Mononuclear cell (primary cell): Measurements from ENCODE around the gene RPL29. TPM values are rescaled to one million over a fixed set of nuclear protein-coding genes. Genes with fewer than 3 reads are reported as not detected.
"Not testable (repeated sequence)": the region's sequence is repeated elsewhere in the genome, so short reads cannot be mapped to it uniquely, and the experiment has no call there.

Experiments
- H3K27me3 ChIP-seq: 2 replicates; pipeline ENCODE4 v1.6.0; 2011; ENCODE audit warnings: low read length, control low read depth; ENCODE audit not compliant: insufficient read depth
- H3K4me1 ChIP-seq: 2 replicates; pipeline ENCODE4 v1.5.1; 2011; ENCODE audit warnings: mild to moderate bottlenecking, low read length, control low read depth; ENCODE audit not compliant: insufficient read depth
- H3K4me3 ChIP-seq: 2 replicates; pipeline ENCODE4 v1.5.1; 2011; ENCODE audit warnings: mild to moderate bottlenecking, low read length, moderate library complexity
- H3K9me3 ChIP-seq: 2 replicates; pipeline ENCODE4 v1.5.1; 2011; ENCODE audit warnings: low read depth, mild to moderate bottlenecking, control low read depth, low read length
- total RNA-seq: library from RNA; depleted of rRNA; stranded (reverse); fragments of >200 nt; gene quantifications from one replicate; pipeline ENCODE4 v1.2.3, GENCODE V29; 2012

RPL29 gene
- total RNA-seq, 1 donor, result 1,675 TPM

DNA sequence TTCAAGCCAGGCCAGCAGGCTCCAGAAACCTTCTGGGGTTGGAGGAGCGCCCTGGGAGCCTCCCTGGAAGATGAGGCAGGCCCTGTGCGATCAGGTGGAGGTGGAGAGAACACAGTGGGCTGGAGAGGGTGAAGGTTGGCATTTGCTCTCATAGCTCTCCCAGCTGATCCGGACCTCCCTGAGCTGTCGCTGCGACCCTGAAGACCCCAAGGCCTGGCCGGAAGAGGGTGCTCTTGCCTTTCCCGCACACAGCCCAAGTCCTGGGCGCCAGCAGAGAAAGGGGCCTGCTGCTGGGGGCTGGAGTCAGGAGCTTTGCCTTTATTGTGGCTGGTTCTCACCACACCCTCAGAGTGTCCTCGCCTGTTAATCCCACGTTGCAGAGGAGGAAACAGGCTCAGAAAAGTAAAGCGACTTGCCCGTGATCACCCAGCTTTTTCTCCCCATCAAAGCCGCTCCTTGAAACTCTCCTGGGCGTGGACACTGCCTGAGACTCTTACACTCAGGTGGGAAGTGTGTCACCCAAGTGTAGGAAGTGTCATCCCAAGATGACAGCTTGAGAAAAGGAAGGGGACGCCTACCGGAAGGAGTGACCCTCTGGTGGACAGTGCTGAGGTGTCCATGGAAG lies 8.6 kb upstream of the RPL29 start:
- H3K4me1 ChIP-seq, result peaks cover 17% of the 10 kb centered on the region
- no peaks in the 10 kb centered on the region for H3K27me3 ChIP-seq
- H3K9me3 ChIP-seq, result no peaks in the 10 kb centered on the region
- H3K4me3 ChIP-seq, result no peak overlapping the region

DNA sequence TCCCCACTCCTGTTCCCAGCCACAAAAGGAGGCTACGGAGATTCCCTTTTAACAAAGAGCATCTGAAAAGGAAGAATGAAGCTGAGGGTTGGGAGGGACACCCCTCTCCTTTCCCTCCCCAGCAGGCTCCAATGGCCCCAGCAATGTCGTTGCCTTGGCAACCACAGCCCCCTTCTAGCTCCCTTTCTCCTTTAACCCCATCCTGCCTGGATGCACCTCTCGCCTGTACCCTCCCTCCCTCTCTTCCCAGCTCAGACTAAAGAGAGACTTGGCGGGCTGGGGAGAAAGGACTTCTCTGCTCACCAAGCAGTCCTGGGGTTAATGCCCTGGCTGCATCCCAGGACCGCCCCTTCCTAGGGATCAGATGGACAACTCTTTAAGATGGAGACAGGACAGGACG lies 7.1 kb upstream of the RPL29 start:
- no peaks in the 10 kb centered on the region for H3K27me3 ChIP-seq
- H3K4me3 ChIP-seq, result no peak overlapping the region
- no peaks in the 10 kb centered on the region for H3K9me3 ChIP-seq
- peaks cover 17% of the 10 kb centered on the region for H3K4me1 ChIP-seq

DNA sequence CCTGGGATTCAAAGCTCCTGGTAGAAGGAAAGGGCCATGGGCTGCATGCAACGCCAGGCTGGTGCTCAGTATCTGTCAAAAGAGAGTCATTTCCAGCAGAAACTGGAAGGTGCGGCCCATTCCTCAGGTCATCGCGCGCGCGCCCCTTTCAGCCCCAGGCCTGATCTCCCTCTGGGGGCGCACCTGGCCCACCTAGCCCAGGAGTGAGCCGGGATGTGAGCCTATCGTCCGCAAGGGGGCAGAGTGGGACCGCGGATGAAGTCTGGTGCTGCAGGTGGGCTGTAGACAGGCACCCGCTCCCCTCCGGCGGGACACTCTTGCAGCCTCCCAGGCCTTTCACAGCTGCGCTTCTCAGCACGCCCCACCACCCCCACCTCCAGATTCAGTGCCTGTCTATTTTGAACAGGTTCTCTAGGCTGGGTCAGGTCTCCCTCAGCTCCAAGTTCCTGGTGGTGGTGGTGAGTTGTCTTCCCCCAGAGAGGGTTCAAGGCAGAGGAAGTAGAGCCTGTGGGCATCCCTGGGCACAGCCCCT lies 5.8 kb upstream of the RPL29 start:
- H3K4me1 ChIP-seq, result peaks cover 17% of the 10 kb centered on the region
- H3K9me3 ChIP-seq, result no peaks in the 10 kb centered on the region
- H3K27me3 ChIP-seq, result no peaks in the 10 kb centered on the region
- H3K4me3 ChIP-seq, result no peak overlapping the region

DNA sequence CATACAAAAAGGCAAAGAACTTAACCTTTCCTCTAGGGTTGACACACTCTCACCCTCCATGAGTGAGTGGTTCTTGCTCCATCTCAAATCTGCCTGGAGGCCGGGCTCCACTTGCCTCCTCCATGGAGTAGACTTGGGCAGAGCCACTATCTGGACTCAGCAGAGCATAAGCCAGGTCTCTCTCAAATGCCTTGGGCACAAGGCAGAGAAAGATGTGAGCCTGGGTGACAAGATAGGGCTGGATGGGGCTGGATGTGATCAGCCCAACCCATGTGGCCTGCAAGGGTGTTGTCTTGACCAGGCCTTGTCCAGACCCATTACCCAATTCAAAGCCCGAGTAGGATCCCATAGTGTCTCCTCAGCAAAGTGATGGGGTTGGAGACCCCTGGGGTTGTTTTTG lies 4.2 kb upstream of the RPL29 start:
- no peak overlapping the region for H3K4me3 ChIP-seq
- no peaks in the 10 kb centered on the region for H3K9me3 ChIP-seq
- no peaks in the 10 kb centered on the region for H3K27me3 ChIP-seq
- H3K4me1 ChIP-seq, result peaks cover 13% of the 10 kb centered on the region

DNA sequence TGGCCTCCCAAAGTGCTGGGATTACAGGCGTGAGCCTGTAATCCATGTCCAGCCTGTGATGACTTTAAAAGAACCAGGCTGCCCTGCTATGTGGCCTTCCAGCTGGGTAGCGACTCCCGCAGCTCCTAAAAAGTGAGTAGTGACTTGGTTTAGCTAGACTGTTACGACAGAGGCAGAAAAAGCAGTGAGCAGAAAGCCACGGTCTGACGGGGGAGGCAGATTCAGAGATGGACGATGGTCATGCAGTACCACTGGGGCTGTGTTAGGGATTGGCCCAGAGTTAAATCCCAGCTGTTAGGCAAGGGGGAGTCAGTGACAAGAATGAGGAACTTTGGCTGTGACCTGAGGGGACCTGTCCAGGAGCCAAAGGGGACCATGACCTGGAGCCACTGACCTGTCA lies 3.1 kb upstream of the RPL29 start:
- no peaks in the 10 kb centered on the region for H3K27me3 ChIP-seq
- H3K9me3 ChIP-seq, result no peaks in the 10 kb centered on the region
- H3K4me1 ChIP-seq, result peaks cover 21% of the 10 kb centered on the region
- no peak overlapping the region for H3K4me3 ChIP-seq

DNA sequence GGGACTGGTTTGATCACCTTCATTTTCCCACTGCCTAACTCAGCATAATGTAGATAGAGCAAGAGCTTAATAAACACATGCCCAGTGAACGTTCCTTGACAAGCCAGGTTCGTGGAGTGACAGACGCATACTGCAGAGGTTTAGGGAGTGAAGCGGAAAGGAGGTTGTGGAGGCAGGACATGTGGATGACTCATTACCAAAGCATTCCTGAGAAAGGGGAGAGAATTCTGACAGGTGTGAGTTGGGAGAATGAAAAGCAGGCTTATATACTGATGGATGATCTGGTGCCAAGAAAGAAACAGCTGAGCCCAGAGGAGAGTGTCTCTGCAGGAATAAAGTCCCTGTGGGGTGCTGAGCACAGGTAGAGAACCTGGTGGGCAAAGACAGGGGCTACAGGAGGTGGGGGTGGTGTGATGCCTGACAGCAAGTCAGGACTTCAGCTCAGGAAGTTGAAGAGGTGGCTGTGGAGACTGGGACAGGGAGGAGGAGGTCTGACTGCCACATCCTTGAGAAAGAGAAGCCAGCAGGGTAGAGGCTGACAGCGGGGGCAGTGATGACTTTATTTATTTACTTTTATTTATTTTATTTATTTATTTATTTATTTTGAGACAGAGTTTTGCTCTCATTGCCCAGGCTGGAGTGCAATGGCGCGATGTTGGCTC lies 2.4 kb upstream of the RPL29 start:
- no peaks in the 10 kb centered on the region for H3K9me3 ChIP-seq
- H3K4me1 ChIP-seq, result peaks cover 21% of the 10 kb centered on the region
- no peaks in the 10 kb centered on the region for H3K27me3 ChIP-seq
- no peak overlapping the region for H3K4me3 ChIP-seq

DNA sequence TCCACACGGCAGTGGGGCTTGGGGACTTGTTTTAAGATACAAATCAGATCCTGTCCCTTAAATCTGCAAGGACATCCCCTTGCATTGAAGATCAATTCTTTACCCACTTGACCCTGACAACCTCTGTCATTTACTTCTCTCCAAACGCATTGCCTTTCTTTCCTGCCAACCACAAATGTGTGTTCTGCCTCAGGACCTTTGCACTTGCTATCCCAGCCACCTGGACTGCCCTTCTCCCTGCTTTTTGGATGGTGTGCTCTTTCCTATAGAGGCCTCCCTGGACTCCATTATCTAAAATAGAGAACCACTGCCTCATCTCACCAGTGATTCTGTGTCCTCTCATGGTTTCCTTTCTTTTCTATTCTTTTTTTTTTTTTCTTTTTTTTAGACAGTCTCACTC lies 1.5 kb upstream of the RPL29 start:
- Histone ChIP-seq H3K9me3 (no peaks in the 10 kb centered on the region), H3K4me1 (peaks cover 21% of the 10 kb centered on the region), H3K4me3 (no peak overlapping the region), H3K27me3 (no peaks in the 10 kb centered on the region)

DNA sequence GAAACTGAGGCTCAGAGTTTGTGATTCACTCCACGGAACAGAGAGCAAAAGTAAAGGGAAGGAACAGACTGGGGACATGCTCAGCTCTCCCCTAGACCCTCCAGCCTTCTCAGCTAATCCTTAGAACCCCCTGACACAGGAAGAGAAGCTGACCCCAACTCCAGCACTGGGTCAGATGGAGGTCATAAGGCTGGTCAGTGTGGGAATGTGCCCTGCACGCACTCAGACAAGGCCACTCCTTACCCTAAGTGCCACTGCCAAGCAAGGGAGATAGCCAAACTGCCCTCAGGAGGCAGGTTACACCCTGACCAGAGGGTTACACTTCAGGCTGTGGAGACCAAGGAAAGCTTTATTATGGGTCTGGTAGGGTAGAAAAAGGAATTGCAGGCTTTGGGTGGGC lies 1.2 kb downstream of the RPL29 start:
- Histone ChIP-seq H3K4me1 (peaks cover 14% of the 10 kb centered on the region), H3K4me3 (no peak overlapping the region), H3K27me3 (no peaks in the 10 kb centered on the region), H3K9me3 (no peaks in the 10 kb centered on the region)

DNA sequence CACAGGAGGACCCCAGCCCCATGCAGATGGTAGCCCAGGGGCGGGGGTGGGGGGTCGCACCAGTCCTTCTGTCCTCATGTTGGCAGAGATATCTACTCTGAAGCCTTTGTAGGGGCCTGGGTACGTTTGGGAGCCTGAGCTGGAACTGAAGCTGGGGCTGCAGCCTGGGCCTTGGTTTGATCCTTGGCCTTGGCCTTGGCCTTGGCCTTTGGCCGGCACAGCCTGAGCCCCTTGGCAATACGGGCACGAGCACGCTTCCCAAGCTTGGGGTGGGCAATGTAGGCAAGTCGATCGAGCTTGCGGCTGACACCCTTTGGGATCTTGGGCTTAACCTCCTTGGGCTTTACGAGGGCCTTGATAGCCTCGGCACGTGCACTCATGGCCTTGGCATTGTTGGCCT lies 2.0 kb downstream of the RPL29 start:
- H3K9me3 ChIP-seq, H3K27me3 ChIP-seq, H3K4me3 ChIP-seq: not testable (repeated sequence)
- peaks cover 14% of the 10 kb centered on the region for H3K4me1 ChIP-seq

DNA sequence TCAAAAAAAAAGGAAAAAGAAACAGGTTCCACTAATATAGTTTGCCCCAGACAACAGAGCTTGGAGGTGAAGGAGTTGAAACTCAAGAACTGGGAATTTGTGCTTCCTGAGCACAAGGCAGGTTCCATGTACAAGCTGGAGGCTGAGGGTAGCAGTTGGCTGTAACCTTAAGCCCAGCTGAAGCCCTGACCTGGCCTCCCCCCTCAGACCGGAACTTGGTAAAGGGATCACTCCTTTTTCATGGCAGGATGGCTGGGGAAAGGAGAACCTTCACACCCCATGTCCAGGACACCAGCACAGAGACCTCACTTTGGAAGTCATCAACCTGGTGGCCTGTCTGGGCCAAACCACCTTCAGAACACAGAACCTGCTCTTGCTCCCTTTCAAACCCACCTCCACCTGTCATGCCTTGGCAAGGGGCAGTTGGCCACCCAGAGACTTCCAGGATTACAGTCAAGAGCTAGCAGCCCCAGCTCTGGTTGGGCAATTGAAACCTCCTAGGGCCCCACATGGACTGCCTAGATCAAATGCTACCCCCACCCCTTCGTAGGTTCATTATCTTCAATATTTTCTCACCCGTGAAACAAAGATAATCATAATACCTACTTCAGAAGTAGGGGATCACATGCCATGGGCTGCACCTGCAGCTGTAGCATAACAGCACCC lies 3.5 kb downstream of the RPL29 start:
- no peak overlapping the region for H3K4me3 ChIP-seq
- peaks cover 14% of the 10 kb centered on the region for H3K4me1 ChIP-seq
- H3K27me3 ChIP-seq, result no peaks in the 10 kb centered on the region
- H3K9me3 ChIP-seq, result no peaks in the 10 kb centered on the region

DNA sequence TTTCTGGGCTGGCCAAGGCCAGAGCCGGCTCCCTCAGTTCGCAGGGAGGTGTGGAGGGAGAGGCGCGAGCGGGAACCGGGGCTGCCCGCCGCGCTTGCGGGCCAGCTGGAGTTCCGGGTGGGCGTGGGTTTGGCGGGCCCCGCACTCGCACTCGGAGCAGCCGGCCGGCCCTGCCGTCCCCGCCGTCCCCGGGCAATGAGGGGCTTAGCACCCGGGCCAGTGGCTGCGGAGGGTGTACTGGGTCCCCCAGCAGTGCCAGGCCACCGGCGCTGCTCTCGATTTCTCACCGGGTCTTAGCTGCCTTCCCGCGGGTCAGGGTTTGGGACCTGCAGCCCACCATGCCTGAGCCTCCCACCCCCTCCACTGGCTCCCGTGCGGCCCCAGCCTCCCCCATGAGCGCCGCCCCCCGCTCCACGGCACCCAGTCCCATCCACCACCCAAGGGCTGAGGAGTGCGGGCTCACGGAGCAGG lies 5.2 kb downstream of the RPL29 start:
- H3K9me3 ChIP-seq, H3K4me3 ChIP-seq, H3K27me3 ChIP-seq: not testable (repeated sequence)
- peaks cover 14% of the 10 kb centered on the region for H3K4me1 ChIP-seq

DNA sequence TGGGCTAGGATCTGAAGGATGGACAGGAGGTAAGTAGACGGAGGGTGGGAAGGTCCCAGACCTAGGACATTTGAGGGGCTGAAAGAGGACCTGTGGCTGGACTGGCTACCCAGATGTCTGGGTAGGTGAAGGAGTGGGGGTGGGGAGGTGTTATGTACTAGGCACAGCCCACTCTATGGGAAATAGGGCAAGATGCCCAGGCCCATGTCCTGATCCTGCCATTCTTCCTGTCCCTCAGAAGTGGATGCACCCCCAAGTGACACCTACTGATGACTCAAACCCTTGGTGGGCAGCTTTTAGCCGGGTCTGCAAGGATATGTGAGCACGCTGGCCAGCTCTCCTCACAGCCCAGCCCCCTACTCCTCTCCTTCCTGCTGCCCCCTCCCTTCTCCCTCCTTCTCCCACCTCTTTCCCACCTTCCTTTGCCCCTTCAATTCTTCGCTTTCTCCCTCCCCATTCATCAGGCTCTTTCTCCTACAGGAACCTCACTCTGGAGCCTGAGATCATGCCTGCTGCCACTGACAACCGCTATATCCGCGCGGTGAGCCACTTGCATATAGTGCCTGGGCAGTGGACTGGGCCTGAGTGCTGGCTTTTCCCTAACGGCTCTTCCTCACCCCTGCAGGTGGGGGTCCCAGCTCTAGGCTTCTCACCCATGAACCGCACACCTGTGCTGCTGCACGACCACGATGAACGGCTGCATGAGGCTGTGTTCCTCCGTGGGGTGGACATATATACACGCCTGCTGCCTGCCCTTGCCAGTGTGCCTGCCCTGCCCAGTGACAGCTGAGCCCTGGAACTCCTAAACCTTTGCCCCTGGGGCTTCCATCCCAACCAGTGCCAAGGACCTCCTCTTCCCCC lies 7.2 kb downstream of the RPL29 start:
- no peaks in the 10 kb centered on the region for H3K9me3 ChIP-seq
- H3K4me3 ChIP-seq, result no peak overlapping the region
- H3K4me1 ChIP-seq, result peaks cover 5% of the 10 kb centered on the region
- H3K27me3 ChIP-seq, result no peaks in the 10 kb centered on the region

DNA sequence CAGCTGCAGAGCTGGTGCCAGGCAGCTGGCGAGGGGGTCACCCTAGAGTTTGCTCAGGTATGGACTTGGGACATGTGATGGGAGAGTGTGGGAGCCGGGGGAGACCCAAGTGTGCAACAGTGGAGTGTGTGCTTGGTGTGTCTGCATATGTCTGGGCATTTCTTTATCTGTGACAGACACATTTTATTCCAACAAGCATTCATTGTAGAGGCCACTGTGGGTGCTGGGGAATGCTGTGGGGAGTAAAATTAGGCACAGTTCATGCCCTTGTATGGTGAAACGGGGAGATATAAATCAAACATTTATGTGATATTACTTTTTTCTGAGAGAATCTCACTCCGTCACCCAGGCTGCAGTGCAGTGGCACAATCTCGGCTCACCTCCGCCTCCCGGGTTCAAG lies 8.1 kb downstream of the RPL29 start:
- H3K4me3 ChIP-seq, result no peak overlapping the region
- peaks cover 12% of the 10 kb centered on the region for H3K4me1 ChIP-seq
- no peaks in the 10 kb centered on the region for H3K27me3 ChIP-seq
- no peaks in the 10 kb centered on the region for H3K9me3 ChIP-seq

DNA sequence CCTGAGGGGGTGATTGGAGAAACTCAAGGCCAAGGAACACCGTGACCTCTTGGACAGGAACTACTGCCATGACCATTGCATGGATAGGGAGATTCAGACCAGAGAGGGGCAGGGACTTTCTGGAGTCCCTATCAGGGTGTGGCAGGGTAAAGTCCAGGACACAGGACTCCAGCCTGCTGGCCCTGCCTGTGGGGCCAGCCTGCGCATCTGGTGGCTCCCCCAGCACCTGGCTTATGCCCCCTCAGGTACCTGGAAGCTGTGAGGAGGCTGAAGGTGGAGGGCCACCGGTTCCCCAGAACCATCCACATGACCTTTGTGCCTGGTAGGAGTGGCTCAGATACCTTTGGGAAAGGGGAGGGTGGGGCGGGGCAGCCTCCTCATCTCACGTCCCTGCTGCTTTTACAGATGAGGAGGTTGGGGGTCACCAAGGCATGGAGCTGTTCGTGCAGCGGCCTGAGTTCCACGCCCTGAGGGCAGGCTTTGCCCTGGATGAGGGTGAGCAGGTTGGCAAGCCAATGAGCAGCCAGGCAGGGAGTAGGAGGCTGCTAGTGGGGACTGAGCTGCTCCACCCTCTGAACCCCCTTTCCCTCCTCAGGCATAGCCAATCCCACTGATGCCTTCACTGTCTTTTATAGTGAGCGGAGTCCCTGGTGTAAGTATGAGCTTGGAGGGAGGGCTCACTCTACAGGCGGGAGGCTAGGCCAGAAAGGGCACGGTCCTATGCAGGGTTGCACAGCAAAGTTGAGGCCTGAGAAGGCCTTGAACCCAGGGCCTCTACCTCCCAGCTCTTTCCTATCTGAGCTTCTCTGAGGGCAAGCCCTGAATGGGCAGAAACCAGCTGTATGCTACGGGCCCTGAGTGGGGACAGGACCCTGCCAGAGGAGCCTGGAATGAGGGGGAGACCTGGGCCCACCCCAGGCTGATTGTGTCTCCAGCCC lies 9.4 kb downstream of the RPL29 start:
- no peaks in the 10 kb centered on the region for H3K9me3 ChIP-seq
- no peaks in the 10 kb centered on the region for H3K27me3 ChIP-seq
- H3K4me1 ChIP-seq, result peaks cover 25% of the 10 kb centered on the region
- no peak overlapping the region for H3K4me3 ChIP-seq
